GM23338 (cell line): ENCODE data around the gene RNASE11. TPM values are rescaled to one million over a fixed set of nuclear protein-coding genes. Genes with fewer than 3 reads are reported as not detected.

ENCODE experiments used
- CREB1 ChIP-seq: fragments of 250-450 bp; sonication (Bioruptor Pico); IDR thresholded peaks from 2 replicates; pipeline ENCODE4 v1.5.0; 2020; ENCODE audit warnings: low read depth, mild to moderate bottlenecking, moderate library complexity
- JUNB ChIP-seq: IDR thresholded peaks from one replicate; pipeline ENCODE4 v1.6.1; 2016; ENCODE audit warnings: antibody characterized with exemption; ENCODE audit not compliant: unreplicated experiment
- POLR2AphosphoS5 ChIP-seq: IDR thresholded peaks from 2 replicates; pipeline ENCODE4 v1.6.1; 2016; ENCODE audit warnings: antibody characterized with exemption, low read depth
- polyA plus RNA-seq: library from polyadenylated mRNA; unstranded; fragments of >200 nt; fragmentation: Nextera tagmentation; extraction: Ambion mirVana; gene quantifications from 2 replicates; pipeline ENCODE4 v1.2.1, GENCODE V29; 2016
- total RNA-seq: library from RNA; depleted of rRNA; stranded (reverse); fragments of >200 nt; shearing (Covaris generic); gene quantifications from 2 replicates; pipeline ENCODE4 v1.2.3, GENCODE V29; 2014
- TF ChIP-seq, protein P1 (sequence below): IDR thresholded peaks from one replicate; pipeline ENCODE4 v1.6.1; 2018; ENCODE audit warnings: antibody characterized with exemption; ENCODE audit not compliant: unreplicated experiment
- TF ChIP-seq, protein P2 (sequence below), 2 experiments: fragments of 200-600 bp in 1 of 2; sonication (generic) in 1 of 2; conservative IDR thresholded peaks; 2 replicates each; pipeline versions ENCODE4 v1.5.1 to v1.6.1; 2016 to 2017; ENCODE audit warnings: antibody characterized with exemption in 2 of 2, low read depth in 2 of 2, mild to moderate bottlenecking in 2 of 2, moderate library complexity in 1 of 2
- TF ChIP-seq, protein P3 (sequence below): fragments of 250-450 bp; sonication (Bioruptor Pico); IDR thresholded peaks from 2 replicates; pipeline ENCODE4 v1.5.0; 2020; ENCODE audit warnings: mild to moderate bottlenecking, moderate library complexity

The RNASE11 gene
- total and polyA plus RNA-seq, 2 experiments from 2014 or later, result not detected

DNA sequence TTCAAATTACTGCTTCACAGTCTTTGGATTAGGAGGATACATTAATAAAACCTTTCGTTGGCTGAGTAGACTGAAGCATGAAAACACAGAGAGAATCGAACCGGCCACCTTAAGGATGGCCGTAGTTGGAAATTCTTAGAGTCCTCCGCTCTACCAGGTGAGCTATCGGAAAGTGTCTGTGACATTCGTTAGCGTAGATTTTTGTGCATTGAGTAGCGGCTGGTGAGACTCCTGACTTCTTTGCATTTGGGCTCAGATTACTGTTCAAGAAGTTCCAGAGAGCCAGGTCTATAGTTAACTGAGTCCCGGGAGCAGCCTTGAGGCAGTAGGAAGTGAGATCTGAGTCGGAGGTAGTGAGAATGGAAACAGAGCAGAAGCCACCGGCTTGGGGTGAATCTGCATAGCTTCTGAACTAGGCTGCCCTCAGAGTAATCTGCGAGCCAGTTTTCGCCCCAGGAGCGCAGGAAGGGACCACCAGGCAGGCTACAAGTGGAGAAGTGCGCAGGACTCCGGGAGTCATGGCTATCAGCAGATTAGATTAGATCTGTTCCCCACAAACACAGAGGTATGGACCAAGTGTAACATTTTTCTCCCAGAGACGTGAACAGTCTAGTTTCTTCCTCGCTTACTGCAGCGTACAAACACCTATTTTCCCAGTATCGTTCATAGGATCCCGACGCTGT is 42.7 kb upstream of the RNASE11 start (continued):
- TF ChIP-seq, protein P1, sequence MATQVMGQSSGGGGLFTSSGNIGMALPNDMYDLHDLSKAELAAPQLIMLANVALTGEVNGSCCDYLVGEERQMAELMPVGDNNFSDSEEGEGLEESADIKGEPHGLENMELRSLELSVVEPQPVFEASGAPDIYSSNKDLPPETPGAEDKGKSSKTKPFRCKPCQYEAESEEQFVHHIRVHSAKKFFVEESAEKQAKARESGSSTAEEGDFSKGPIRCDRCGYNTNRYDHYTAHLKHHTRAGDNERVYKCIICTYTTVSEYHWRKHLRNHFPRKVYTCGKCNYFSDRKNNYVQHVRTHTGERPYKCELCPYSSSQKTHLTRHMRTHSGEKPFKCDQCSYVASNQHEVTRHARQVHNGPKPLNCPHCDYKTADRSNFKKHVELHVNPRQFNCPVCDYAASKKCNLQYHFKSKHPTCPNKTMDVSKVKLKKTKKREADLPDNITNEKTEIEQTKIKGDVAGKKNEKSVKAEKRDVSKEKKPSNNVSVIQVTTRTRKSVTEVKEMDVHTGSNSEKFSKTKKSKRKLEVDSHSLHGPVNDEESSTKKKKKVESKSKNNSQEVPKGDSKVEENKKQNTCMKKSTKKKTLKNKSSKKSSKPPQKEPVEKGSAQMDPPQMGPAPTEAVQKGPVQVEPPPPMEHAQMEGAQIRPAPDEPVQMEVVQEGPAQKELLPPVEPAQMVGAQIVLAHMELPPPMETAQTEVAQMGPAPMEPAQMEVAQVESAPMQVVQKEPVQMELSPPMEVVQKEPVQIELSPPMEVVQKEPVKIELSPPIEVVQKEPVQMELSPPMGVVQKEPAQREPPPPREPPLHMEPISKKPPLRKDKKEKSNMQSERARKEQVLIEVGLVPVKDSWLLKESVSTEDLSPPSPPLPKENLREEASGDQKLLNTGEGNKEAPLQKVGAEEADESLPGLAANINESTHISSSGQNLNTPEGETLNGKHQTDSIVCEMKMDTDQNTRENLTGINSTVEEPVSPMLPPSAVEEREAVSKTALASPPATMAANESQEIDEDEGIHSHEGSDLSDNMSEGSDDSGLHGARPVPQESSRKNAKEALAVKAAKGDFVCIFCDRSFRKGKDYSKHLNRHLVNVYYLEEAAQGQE, result no peak
- TF ChIP-seq JUNB (no peak), CREB1 (no peak), POLR2AphosphoS5 (no peak)
- TF ChIP-seq, protein P2, sequence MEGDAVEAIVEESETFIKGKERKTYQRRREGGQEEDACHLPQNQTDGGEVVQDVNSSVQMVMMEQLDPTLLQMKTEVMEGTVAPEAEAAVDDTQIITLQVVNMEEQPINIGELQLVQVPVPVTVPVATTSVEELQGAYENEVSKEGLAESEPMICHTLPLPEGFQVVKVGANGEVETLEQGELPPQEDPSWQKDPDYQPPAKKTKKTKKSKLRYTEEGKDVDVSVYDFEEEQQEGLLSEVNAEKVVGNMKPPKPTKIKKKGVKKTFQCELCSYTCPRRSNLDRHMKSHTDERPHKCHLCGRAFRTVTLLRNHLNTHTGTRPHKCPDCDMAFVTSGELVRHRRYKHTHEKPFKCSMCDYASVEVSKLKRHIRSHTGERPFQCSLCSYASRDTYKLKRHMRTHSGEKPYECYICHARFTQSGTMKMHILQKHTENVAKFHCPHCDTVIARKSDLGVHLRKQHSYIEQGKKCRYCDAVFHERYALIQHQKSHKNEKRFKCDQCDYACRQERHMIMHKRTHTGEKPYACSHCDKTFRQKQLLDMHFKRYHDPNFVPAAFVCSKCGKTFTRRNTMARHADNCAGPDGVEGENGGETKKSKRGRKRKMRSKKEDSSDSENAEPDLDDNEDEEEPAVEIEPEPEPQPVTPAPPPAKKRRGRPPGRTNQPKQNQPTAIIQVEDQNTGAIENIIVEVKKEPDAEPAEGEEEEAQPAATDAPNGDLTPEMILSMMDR (conservative IDR thresholded peaks at IDR 0.05; ENCODE audit: low read depth in 2 of 2), result no peak
- TF ChIP-seq, protein P3, sequence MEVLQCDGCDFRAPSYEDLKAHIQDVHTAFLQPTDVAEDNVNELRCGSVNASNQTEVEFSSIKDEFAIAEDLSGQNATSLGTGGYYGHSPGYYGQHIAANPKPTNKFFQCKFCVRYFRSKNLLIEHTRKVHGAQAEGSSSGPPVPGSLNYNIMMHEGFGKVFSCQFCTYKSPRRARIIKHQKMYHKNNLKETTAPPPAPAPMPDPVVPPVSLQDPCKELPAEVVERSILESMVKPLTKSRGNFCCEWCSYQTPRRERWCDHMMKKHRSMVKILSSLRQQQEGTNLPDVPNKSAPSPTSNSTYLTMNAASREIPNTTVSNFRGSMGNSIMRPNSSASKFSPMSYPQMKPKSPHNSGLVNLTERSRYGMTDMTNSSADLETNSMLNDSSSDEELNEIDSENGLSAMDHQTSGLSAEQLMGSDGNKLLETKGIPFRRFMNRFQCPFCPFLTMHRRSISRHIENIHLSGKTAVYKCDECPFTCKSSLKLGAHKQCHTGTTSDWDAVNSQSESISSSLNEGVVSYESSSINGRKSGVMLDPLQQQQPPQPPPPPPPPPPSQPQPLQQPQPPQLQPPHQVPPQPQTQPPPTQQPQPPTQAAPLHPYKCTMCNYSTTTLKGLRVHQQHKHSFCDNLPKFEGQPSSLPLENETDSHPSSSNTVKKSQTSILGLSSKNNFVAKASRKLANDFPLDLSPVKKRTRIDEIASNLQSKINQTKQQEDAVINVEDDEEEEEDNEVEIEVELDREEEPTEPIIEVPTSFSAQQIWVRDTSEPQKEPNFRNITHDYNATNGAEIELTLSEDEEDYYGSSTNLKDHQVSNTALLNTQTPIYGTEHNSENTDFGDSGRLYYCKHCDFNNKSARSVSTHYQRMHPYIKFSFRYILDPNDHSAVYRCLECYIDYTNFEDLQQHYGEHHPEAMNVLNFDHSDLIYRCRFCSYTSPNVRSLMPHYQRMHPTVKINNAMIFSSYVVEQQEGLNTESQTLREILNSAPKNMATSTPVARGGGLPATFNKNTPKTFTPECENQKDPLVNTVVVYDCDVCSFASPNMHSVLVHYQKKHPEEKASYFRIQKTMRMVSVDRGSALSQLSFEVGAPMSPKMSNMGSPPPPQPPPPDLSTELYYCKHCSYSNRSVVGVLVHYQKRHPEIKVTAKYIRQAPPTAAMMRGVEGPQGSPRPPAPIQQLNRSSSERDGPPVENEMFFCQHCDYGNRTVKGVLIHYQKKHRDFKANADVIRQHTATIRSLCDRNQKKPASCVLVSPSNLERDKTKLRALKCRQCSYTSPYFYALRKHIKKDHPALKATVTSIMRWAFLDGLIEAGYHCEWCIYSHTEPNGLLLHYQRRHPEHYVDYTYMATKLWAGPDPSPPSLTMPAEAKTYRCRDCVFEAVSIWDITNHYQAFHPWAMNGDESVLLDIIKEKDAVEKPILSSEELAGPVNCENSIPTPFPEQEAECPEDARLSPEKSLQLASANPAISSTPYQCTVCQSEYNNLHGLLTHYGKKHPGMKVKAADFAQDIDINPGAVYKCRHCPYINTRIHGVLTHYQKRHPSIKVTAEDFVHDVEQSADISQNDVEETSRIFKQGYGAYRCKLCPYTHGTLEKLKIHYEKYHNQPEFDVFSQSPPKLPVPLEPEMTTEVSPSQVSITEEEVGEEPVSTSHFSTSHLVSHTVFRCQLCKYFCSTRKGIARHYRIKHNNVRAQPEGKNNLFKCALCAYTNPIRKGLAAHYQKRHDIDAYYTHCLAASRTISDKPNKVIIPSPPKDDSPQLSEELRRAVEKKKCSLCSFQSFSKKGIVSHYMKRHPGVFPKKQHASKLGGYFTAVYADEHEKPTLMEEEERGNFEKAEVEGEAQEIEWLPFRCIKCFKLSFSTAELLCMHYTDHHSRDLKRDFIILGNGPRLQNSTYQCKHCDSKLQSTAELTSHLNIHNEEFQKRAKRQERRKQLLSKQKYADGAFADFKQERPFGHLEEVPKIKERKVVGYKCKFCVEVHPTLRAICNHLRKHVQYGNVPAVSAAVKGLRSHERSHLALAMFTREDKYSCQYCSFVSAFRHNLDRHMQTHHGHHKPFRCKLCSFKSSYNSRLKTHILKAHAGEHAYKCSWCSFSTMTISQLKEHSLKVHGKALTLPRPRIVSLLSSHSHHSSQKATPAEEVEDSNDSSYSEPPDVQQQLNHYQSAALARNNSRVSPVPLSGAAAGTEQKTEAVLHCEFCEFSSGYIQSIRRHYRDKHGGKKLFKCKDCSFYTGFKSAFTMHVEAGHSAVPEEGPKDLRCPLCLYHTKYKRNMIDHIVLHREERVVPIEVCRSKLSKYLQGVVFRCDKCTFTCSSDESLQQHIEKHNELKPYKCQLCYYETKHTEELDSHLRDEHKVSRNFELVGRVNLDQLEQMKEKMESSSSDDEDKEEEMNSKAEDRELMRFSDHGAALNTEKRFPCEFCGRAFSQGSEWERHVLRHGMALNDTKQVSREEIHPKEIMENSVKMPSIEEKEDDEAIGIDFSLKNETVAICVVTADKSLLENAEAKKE (CRISPR knock-in tag), result no peak
